ENCODE data around the gene USP43.
A peak's percentile ranks its signal among the peaks of the same experiment; 100 is the strongest.
"Not testable (repeated sequence)": the region's sequence is repeated elsewhere in the genome, so short reads cannot be mapped to it uniquely, and the experiment has no call there.

Gene USP43

DNA sequence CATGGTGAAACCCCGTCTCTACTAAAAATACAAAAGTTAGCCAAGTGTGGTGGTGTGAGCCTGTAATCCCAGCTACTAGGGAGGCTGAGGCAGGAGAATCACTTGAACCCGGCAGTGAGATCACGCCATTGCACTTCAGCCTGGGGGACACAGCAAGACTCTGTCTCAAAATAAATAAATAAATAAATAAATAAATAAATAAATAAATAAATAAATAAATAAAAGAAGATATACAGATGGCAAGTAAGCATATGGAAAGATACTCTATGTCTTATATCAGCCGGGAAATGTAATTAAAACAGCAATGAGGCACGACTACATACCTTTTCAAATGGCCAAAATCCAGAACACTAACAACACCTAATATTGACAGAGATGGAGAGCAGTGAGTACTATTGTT lies 40.7 kb upstream of the USP43 start (continued):
- TF ChIP-seq ZNF664 (tag by site-specific recombination; IDR thresholded peaks at IDR 0.05): peak; percentile 66; the same call in 1 of the 2 replicates
- TF ChIP-seq ZNF529 (tag by site-specific recombination; IDR thresholded peaks at IDR 0.05; ENCODE audit: insufficient replicate concordance): peak; percentile 33
- peak; percentile 58; the same call in 1 of the 2 replicates for TF ChIP-seq ZNF558 (tag by site-specific recombination; IDR thresholded peaks at IDR 0.05)
- TF ChIP-seq, protein P1, sequence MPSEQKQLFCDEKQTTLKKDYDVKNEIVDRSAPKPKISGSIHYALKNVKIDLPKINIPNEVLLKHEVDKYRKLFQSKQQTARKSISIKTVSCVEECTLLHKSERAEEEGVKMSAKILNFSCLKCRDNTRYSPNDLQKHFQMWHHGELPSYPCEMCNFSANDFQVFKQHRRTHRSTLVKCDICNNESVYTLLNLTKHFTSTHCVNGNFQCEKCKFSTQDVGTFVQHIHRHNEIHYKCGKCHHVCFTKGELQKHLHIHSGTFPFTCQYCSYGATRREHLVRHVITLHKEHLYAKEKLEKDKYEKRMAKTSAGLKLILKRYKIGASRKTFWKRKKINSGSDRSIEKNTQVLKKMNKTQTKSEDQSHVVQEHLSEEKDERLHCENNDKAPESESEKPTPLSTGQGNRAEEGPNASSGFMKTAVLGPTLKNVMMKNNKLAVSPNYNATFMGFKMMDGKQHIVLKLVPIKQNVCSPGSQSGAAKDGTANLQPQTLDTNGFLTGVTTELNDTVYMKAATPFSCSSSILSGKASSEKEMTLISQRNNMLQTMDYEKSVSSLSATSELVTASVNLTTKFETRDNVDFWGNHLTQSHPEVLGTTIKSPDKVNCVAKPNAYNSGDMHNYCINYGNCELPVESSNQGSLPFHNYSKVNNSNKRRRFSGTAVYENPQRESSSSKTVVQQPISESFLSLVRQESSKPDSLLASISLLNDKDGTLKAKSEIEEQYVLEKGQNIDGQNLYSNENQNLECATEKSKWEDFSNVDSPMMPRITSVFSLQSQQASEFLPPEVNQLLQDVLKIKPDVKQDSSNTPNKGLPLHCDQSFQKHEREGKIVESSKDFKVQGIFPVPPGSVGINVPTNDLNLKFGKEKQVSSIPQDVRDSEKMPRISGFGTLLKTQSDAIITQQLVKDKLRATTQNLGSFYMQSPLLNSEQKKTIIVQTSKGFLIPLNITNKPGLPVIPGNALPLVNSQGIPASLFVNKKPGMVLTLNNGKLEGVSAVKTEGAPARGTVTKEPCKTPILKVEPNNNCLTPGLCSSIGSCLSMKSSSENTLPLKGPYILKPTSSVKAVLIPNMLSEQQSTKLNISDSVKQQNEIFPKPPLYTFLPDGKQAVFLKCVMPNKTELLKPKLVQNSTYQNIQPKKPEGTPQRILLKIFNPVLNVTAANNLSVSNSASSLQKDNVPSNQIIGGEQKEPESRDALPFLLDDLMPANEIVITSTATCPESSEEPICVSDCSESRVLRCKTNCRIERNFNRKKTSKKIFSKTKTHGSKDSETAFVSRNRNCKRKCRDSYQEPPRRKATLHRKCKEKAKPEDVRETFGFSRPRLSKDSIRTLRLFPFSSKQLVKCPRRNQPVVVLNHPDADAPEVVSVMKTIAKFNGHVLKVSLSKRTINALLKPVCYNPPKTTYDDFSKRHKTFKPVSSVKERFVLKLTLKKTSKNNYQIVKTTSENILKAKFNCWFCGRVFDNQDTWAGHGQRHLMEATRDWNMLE (tag by site-specific recombination; conservative IDR thresholded peaks at IDR 0.05; ENCODE audit: low read depth): peak; percentile 95
- peak; percentile 39; the same call in 1 of the 2 replicates for TF ChIP-seq ZNF23 (tag by site-specific recombination; IDR thresholded peaks at IDR 0.05; ENCODE audit: borderline replicate concordance)
- peak; percentile 47 for TF ChIP-seq ZNF654 (tag by site-specific recombination; IDR thresholded peaks at IDR 0.05; ENCODE audit: low read depth)
- 0 out of 2 replicates have a peak, but pooled peaks have one; percentile 57 for TF ChIP-seq RBAK (tag by site-specific recombination; IDR thresholded peaks at IDR 0.05)
- TF ChIP-seq ZNF394 (tag by site-specific recombination; IDR thresholded peaks at IDR 0.05; ENCODE audit: borderline replicate concordance): peak; percentile 95
- TF ChIP-seq ZNF530 (tag by site-specific recombination; IDR thresholded peaks at IDR 0.05; ENCODE audit: low read depth): 0 out of 2 replicates have a peak, but pooled peaks have one; percentile 43
- TF ChIP-seq, protein P2, sequence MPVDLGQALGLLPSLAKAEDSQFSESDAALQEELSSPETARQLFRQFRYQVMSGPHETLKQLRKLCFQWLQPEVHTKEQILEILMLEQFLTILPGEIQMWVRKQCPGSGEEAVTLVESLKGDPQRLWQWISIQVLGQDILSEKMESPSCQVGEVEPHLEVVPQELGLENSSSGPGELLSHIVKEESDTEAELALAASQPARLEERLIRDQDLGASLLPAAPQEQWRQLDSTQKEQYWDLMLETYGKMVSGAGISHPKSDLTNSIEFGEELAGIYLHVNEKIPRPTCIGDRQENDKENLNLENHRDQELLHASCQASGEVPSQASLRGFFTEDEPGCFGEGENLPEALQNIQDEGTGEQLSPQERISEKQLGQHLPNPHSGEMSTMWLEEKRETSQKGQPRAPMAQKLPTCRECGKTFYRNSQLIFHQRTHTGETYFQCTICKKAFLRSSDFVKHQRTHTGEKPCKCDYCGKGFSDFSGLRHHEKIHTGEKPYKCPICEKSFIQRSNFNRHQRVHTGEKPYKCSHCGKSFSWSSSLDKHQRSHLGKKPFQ (tag by site-specific recombination; IDR thresholded peaks at IDR 0.05): peak; percentile 53; the same call in 1 of the 2 replicates
- TF ChIP-seq, protein P3, sequence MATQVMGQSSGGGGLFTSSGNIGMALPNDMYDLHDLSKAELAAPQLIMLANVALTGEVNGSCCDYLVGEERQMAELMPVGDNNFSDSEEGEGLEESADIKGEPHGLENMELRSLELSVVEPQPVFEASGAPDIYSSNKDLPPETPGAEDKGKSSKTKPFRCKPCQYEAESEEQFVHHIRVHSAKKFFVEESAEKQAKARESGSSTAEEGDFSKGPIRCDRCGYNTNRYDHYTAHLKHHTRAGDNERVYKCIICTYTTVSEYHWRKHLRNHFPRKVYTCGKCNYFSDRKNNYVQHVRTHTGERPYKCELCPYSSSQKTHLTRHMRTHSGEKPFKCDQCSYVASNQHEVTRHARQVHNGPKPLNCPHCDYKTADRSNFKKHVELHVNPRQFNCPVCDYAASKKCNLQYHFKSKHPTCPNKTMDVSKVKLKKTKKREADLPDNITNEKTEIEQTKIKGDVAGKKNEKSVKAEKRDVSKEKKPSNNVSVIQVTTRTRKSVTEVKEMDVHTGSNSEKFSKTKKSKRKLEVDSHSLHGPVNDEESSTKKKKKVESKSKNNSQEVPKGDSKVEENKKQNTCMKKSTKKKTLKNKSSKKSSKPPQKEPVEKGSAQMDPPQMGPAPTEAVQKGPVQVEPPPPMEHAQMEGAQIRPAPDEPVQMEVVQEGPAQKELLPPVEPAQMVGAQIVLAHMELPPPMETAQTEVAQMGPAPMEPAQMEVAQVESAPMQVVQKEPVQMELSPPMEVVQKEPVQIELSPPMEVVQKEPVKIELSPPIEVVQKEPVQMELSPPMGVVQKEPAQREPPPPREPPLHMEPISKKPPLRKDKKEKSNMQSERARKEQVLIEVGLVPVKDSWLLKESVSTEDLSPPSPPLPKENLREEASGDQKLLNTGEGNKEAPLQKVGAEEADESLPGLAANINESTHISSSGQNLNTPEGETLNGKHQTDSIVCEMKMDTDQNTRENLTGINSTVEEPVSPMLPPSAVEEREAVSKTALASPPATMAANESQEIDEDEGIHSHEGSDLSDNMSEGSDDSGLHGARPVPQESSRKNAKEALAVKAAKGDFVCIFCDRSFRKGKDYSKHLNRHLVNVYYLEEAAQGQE (tag by site-specific recombination; IDR thresholded peaks at IDR 0.05): peak; percentile 78

DNA sequence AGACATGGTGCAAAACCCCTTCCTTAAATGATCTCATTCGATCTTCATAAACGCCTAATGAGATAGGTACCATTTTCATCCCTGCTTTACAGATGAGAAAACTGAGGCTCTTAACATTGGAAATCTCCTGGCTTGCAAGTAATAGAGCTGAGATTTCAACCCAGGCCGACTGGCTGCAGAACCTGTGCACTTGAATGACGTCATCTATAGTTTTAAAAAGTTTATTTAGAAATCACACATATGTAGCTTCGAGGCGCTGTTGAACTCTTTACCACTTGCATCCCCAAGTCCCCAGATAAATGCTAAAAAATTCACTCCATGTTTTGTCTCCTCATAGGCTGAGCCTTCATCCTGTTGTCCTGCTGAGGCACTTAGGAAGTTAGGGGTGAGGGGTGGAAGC lies 38.9 kb upstream of the USP43 start:
- Histone ChIP-seq H3K36me3 (ENCODE audit: control insufficient read depth in 2 of 2, insufficient read depth in 1 of 2, low read length in 2 of 2) (no peaks in the 10 kb centered on the region), H3K27ac (ENCODE audit: extremely low read depth, low read depth, low read length) (no peak overlapping the region), H3K4me1 (ENCODE audit: control insufficient read depth, insufficient read depth, low read length) (0 out of 2 replicates have a peak, but pooled peaks cover 4% of the 10 kb centered on the region), H3K4me3 (ENCODE audit: low read depth, low read length) (no peak overlapping the region), H3K9me3 (ENCODE audit: control insufficient read depth, insufficient read depth, low read depth, low read length) (no peaks in the 10 kb centered on the region)
- no peak for TF ChIP-seq ZNF623 (tag by site-specific recombination; IDR thresholded peaks at IDR 0.05)
- TF ChIP-seq, protein P4, sequence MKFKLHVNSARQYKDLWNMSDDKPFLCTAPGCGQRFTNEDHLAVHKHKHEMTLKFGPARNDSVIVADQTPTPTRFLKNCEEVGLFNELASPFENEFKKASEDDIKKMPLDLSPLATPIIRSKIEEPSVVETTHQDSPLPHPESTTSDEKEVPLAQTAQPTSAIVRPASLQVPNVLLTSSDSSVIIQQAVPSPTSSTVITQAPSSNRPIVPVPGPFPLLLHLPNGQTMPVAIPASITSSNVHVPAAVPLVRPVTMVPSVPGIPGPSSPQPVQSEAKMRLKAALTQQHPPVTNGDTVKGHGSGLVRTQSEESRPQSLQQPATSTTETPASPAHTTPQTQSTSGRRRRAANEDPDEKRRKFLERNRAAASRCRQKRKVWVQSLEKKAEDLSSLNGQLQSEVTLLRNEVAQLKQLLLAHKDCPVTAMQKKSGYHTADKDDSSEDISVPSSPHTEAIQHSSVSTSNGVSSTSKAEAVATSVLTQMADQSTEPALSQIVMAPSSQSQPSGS (tag by site-specific recombination; IDR thresholded peaks at IDR 0.05; ENCODE audit: low read depth): peak; percentile 42; the same call in 1 of the 2 replicates
- ChIA-PET POLR2A (no interaction called here), CTCF (no interaction called here)

DNA sequence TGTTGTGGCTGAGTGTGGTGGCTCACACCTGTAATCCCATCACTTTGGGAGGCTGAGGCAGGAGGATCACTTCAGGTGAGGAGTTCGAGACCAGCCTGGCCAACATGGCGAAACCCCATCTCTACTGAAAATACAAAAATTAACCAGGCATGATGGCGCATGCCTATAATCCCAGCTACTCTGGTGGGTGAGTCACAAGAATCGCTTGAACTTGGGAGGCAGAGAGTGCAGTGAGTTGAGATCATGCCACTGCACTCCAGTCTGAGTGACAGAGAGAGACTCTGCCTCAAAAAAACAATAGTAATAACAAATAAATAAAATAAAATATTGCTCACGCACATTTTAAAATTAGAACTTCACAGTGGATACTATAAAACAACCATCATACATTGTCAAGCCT lies 38.3 kb upstream of the USP43 start:
- H3K27ac ChIP-seq (ENCODE audit: extremely low read depth, low read depth, low read length); H3K36me3 ChIP-seq (ENCODE audit: control insufficient read depth in 2 of 2, insufficient read depth in 1 of 2, low read length in 2 of 2); H3K4me3 ChIP-seq (ENCODE audit: low read depth, low read length); POLR2A ChIA-PET; H3K4me1 ChIP-seq (ENCODE audit: control insufficient read depth, insufficient read depth, low read length); H3K9me3 ChIP-seq (ENCODE audit: control insufficient read depth, insufficient read depth, low read depth, low read length): not testable (repeated sequence)
- CTCF ChIA-PET: interaction anchor here (0.5 kb wide), 1 partner anchor 112 kb away, joined by 3 read pairs; no protein-coding TSS in a partner anchor

All from HEK293 (cell line).